ENCODE results near the gene KHDC1.
"Not testable (repeated sequence)": the region's sequence is repeated elsewhere in the genome, so short reads cannot be mapped to it uniquely, and the experiment has no call there.

Gene KHDC1

GRCh38 chr6:73252703-73253102, 10.3 kb downstream of the KHDC1 start:
- in situ Hi-C loops (cut with MboI; ENCODE audit: low sequenced_read_pairs), result no loop called here

- in situ Hi-C loops (cut with MboI; ENCODE audit: low sequenced_read_pairs), result no loop called here
These were observed 13.0 kb downstream of the KHDC1 start for GRCh38 chr6:73250016-73250415.

GRCh38 chr6:73248192-73248903, 14.6 kb downstream of the KHDC1 start:
- in situ Hi-C loops (cut with MboI; ENCODE audit: low sequenced_read_pairs), result no loop called here

- in situ Hi-C loops (cut with MboI; ENCODE audit: low sequenced_read_pairs), result no loop called here
These were observed 21.0 kb downstream of the KHDC1 start for GRCh38 chr6:73242001-73242400.

- in situ Hi-C loops (cut with MboI; ENCODE audit: low sequenced_read_pairs), result no loop called here
These were observed 22.3 kb downstream of the KHDC1 start for GRCh38 chr6:73240730-73241129.

GRCh38 chr6:73236144-73236750, 26.7 kb downstream of the KHDC1 start:
- in situ Hi-C loops (cut with MboI; ENCODE audit: low sequenced_read_pairs), result no loop called here

GRCh38 chr6:73234733-73235132, 28.3 kb downstream of the KHDC1 start:
- in situ Hi-C loops (cut with MboI; ENCODE audit: low sequenced_read_pairs), result no loop called here

GRCh38 chr6:73233971-73234370, 29.0 kb downstream of the KHDC1 start:
- in situ Hi-C loops (cut with MboI; ENCODE audit: low sequenced_read_pairs), result not testable (repeated sequence)

- in situ Hi-C loops (cut with MboI; ENCODE audit: low sequenced_read_pairs), result no loop called here
These were observed 29.9 kb downstream of the KHDC1 start for GRCh38 chr6:73233048-73233447.

- in situ Hi-C loops (cut with MboI; ENCODE audit: low sequenced_read_pairs), result no loop called here
These were observed 31.0 kb downstream of the KHDC1 start for GRCh38 chr6:73231986-73232391.

GRCh38 chr6:73227606-73228255, 35.3 kb downstream of the KHDC1 start:
- in situ Hi-C loops (cut with MboI; ENCODE audit: low sequenced_read_pairs), result no loop called here

GRCh38 chr6:73225396-73225795, 37.6 kb downstream of the KHDC1 start, which contains the start of gene KHDC1L:
TSS of gene KHDC1L (minus strand) at chr6:73225496. CDS start at chr6:73225408, 88 bp downstream.
- in situ Hi-C loops (cut with MboI; ENCODE audit: low sequenced_read_pairs), result no loop called here

GRCh38 chr6:73216859-73217258, 46.1 kb downstream of the KHDC1 start:
- in situ Hi-C loops (cut with MboI; ENCODE audit: low sequenced_read_pairs), result no loop called here

GRCh38 chr6:73209117-73209516, 53.9 kb downstream of the KHDC1 start:
- in situ Hi-C loops (cut with MboI; ENCODE audit: low sequenced_read_pairs), result no loop called here

GRCh38 chr6:73207221-73207837, 55.7 kb downstream of the KHDC1 start:
- in situ Hi-C loops (cut with MboI; ENCODE audit: low sequenced_read_pairs), result no loop called here

GRCh38 chr6:73204252-73204651, 58.7 kb downstream of the KHDC1 start:
- in situ Hi-C loops (cut with MboI; ENCODE audit: low sequenced_read_pairs), result no loop called here

GRCh38 chr6:73203098-73203497, 59.9 kb downstream of the KHDC1 start:
- in situ Hi-C loops (cut with MboI; ENCODE audit: low sequenced_read_pairs), result no loop called here

- in situ Hi-C loops (cut with MboI; ENCODE audit: low sequenced_read_pairs), result no loop called here
These were observed 62.3 kb downstream of the KHDC1 start for GRCh38 chr6:73200735-73201134.

- in situ Hi-C loops (cut with MboI; ENCODE audit: low sequenced_read_pairs), result no loop called here
These were observed 62.7 kb downstream of the KHDC1 start for GRCh38 chr6:73200247-73200646.

- in situ Hi-C loops (cut with MboI; ENCODE audit: low sequenced_read_pairs), result loop anchor here (25.0 kb wide), 1 partner anchor 782 kb away; no protein-coding TSS in a partner anchor
These were observed 68.3 kb downstream of the KHDC1 start for GRCh38 chr6:73194744-73195143.

- in situ Hi-C loops (cut with MboI; ENCODE audit: low sequenced_read_pairs), result loop anchor here (25.0 kb wide), 1 partner anchor 781 kb away; no protein-coding TSS in a partner anchor
These were observed 69.7 kb downstream of the KHDC1 start for GRCh38 chr6:73193302-73193701.
